H9 (cell line): ENCODE results near the gene SEMA3G. TPM values are rescaled to one million over a fixed set of nuclear protein-coding genes. Genes with fewer than 3 reads are reported as not detected.

ENCODE experiments used
- DNase-seq: peaks from one replicate; pipeline ENCODE4 v3.0.0-alpha.2; 2017
- H2AFZ ChIP-seq: one replicate; pipeline ENCODE4 v1.6.1; 2013; ENCODE audit warnings: mild to moderate bottlenecking, low read length, control low read depth, moderate library complexity
- H2AK5ac ChIP-seq: 2 replicates; pipeline ENCODE4 v1.6.1; 2013; ENCODE audit warnings: low read length, control low read depth, mixed read lengths; ENCODE audit not compliant: insufficient read length
- H2BK120ac ChIP-seq: one replicate; pipeline ENCODE4 v1.6.1; 2013; ENCODE audit warnings: low read depth, mild to moderate bottlenecking, low read length, control low read depth, inconsistent platforms; ENCODE audit not compliant: poor library complexity, severe bottlenecking
- H2BK12ac ChIP-seq: 2 replicates; pipeline ENCODE4 v1.6.1; 2013; ENCODE audit warnings: low read length, control low read depth, mixed read lengths, low read depth; ENCODE audit not compliant: insufficient read length
- H2BK15ac ChIP-seq: 2 replicates; pipeline ENCODE4 v1.6.1; 2013; ENCODE audit warnings: low read depth, low read length, control low read depth
- H2BK20ac ChIP-seq: one replicate; pipeline ENCODE4 v1.6.1; 2013; ENCODE audit warnings: low read depth, mild to moderate bottlenecking, low read length, control low read depth, inconsistent platforms; ENCODE audit not compliant: poor library complexity, severe bottlenecking
- H2BK5ac ChIP-seq: 2 replicates; pipeline ENCODE4 v1.6.1; 2013; ENCODE audit warnings: low read length, control low read depth, mixed read lengths; ENCODE audit not compliant: insufficient read length
- H3K14ac ChIP-seq: 2 replicates; pipeline ENCODE4 v1.6.1; 2013; ENCODE audit warnings: low read length, control low read depth; ENCODE audit not compliant: insufficient read depth
- H3K18ac ChIP-seq: 2 replicates; pipeline ENCODE4 v1.6.1; 2013; ENCODE audit warnings: low read depth, mild to moderate bottlenecking, mixed read lengths, low read length, control low read depth; ENCODE audit not compliant: insufficient read length
- H3K23ac ChIP-seq: 2 replicates; pipeline ENCODE4 v1.6.1; 2013; ENCODE audit warnings: low read length, control low read depth, mixed read lengths, low read depth; ENCODE audit not compliant: insufficient read length
- H3K23me2 ChIP-seq: 2 replicates; pipeline ENCODE4 v1.6.1; 2013; ENCODE audit warnings: low read depth, mild to moderate bottlenecking, mixed read lengths, low read length, control low read depth; ENCODE audit not compliant: insufficient read length, poor library complexity, severe bottlenecking
- H3K27ac ChIP-seq: 2 replicates; pipeline ENCODE4 v1.5.1; 2013; ENCODE audit warnings: low read length, control low read depth, mixed read lengths, low read depth; ENCODE audit not compliant: insufficient read length
- H3K27me3 ChIP-seq: 2 replicates; pipeline ENCODE4 v1.6.1; 2013; ENCODE audit warnings: low read length, control low read depth, inconsistent platforms; ENCODE audit not compliant: insufficient read depth
- H3K4ac ChIP-seq: 2 replicates; pipeline ENCODE4 v1.6.1; 2013; ENCODE audit warnings: low read depth, mild to moderate bottlenecking, control low read depth, inconsistent platforms, low read length, moderate library complexity
- H3K4me1 ChIP-seq: 2 replicates; pipeline ENCODE4 v1.6.1; 2013; ENCODE audit warnings: low read length, control low read depth, inconsistent platforms; ENCODE audit not compliant: insufficient read depth
- H3K4me2 ChIP-seq: 2 replicates; pipeline ENCODE4 v1.6.1; 2013; ENCODE audit warnings: low read length, control low read depth, mixed read lengths; ENCODE audit not compliant: insufficient read length, insufficient read depth
- H3K56ac ChIP-seq: 2 replicates; pipeline ENCODE4 v1.6.1; 2013; ENCODE audit warnings: low read depth, mild to moderate bottlenecking, mixed read lengths, low read length, control low read depth; ENCODE audit not compliant: insufficient read length
- H3K79me1 ChIP-seq: 2 replicates; pipeline ENCODE4 v1.6.1; 2013; ENCODE audit warnings: low read depth, mild to moderate bottlenecking, moderate library complexity, low read length, control low read depth, inconsistent platforms; ENCODE audit not compliant: insufficient read depth, poor library complexity, severe bottlenecking
- H3K79me2 ChIP-seq: 2 replicates; pipeline ENCODE4 v1.6.1; 2013; ENCODE audit warnings: low read length, control low read depth, inconsistent platforms; ENCODE audit not compliant: insufficient read depth
- H3K9ac ChIP-seq: 2 replicates; pipeline ENCODE4 v1.6.1; 2013; ENCODE audit warnings: low read length, control low read depth, mixed read lengths; ENCODE audit not compliant: insufficient read length; ENCODE audit errors: extremely low read depth
- H3K9me3 ChIP-seq: one replicate; pipeline ENCODE4 v1.6.1; 2013; ENCODE audit warnings: low read depth, low read length, inconsistent platforms; ENCODE audit not compliant: control insufficient read depth
- H3T11ph ChIP-seq: one replicate; pipeline ENCODE4 v1.6.1; 2013; ENCODE audit warnings: mild to moderate bottlenecking, low read length, control low read depth, inconsistent platforms
- H4K20me1 ChIP-seq: one replicate; pipeline ENCODE4 v1.6.1; 2013; ENCODE audit not compliant: control insufficient read depth, insufficient read length, insufficient read depth
- H4K5ac ChIP-seq: 2 replicates; pipeline ENCODE4 v1.6.1; 2013; ENCODE audit warnings: low read depth, mild to moderate bottlenecking, mixed read lengths, low read length, control low read depth; ENCODE audit not compliant: insufficient read length
- H4K8ac ChIP-seq: replicated peaks from 2 replicates; pipeline ENCODE4 v1.6.1; 2013; ENCODE audit warnings: low read length, control low read depth, mixed read lengths, low read depth; ENCODE audit not compliant: insufficient read length
- H4K91ac ChIP-seq: 2 replicates; pipeline ENCODE4 v1.6.1; 2013; ENCODE audit warnings: low read depth, mild to moderate bottlenecking, moderate library complexity, mixed read lengths, low read length, control low read depth; ENCODE audit not compliant: insufficient read length
- H3K27ac Mint-ChIP-seq, 3 experiments: 2 replicates in 2 of 3; 3 replicates in 1 of 3; pipeline ENCODE4 v1.8.0; 2020 to 2021; ENCODE audit warnings: mixed read lengths in 3 of 3, mild to moderate bottlenecking in 1 of 3, moderate library complexity in 1 of 3
- H3K27me3 Mint-ChIP-seq: 2 replicates; pipeline ENCODE4 v1.8.0; 2021; ENCODE audit warnings: low read depth, mild to moderate bottlenecking, moderate library complexity, mixed read lengths
- H3K36me3 Mint-ChIP-seq, 3 experiments: 2 replicates in 2 of 3; 3 replicates in 1 of 3; pipeline ENCODE4 v1.8.0; 2020 to 2021; ENCODE audit warnings: low read depth in 3 of 3, mixed read lengths in 3 of 3; ENCODE audit not compliant: insufficient read depth in 1 of 3
- H3K4me1 Mint-ChIP-seq, 2 experiments: 2 replicates each; pipeline ENCODE4 v1.8.0; 2020; ENCODE audit warnings: mixed read lengths in 2 of 2
- H3K4me3 Mint-ChIP-seq, 2 experiments: 2 replicates in 1 of 2; 3 replicates in 1 of 2; pipeline ENCODE4 v1.8.0; 2020 to 2021; ENCODE audit warnings: mild to moderate bottlenecking in 2 of 2, mixed read lengths in 2 of 2, moderate library complexity in 1 of 2
- H3K9me3 Mint-ChIP-seq, 2 experiments: 2 replicates in 1 of 2; 3 replicates in 1 of 2; pipeline ENCODE4 v1.8.0; 2020; ENCODE audit warnings: mild to moderate bottlenecking in 2 of 2, mixed read lengths in 2 of 2, moderate library complexity in 1 of 2
- CTCF ChIP-seq: fragments of 200-600 bp; sonication (generic); conservative IDR thresholded peaks from 3 replicates; pipeline ENCODE4 v1.8.0; 2021; ENCODE audit warnings: antibody characterized with exemption, mild to moderate bottlenecking
- WGBS: extraction: QIAGEN DNeasy Blood & Tissue Kit; methylation state at CpG from one replicate; pipeline ENCODE4 v1.1.7; 2013; ENCODE audit warnings: missing lambda C conversion rate, low lambda C conversion rate, mixed read lengths; ENCODE audit not compliant: insufficient read length; ENCODE audit errors: extremely low coverage; 5-methylcytosine and 5-hydroxymethylcytosine counted together
- total RNA-seq: library from RNA; stranded (reverse); gene quantifications from 2 replicates; pipeline ENCODE4 v1.2.1, GENCODE V29; 2021

Gene SEMA3G
- total RNA-seq, 1 experiment from 2014 or later, result 2.4 TPM

- no peak for DNase-seq
- no peak overlapping the region for H3K23ac ChIP-seq
- no peak overlapping the region for H2BK20ac ChIP-seq
- H3K9me3 Mint-ChIP-seq, result no peaks in the 10 kb centered on the region
- no peak overlapping the region for H4K91ac ChIP-seq
- no peaks in the 10 kb centered on the region; the same call in 1 of the 2 replicates for H3K27me3 ChIP-seq
- H4K8ac ChIP-seq, result no peak overlapping the region
- no peak overlapping the region for H3K4ac ChIP-seq
- no peak overlapping the region for H2BK15ac ChIP-seq
- H3K9ac ChIP-seq, result no peak overlapping the region
- no peak overlapping the region for H2BK120ac ChIP-seq
- no CpG with 5 or more reads among the region's 16 CpGs for WGBS
- peak overlapping the region in 1 of 3 experiments; percentile 78; a peak in 2 of 7 replicates for H3K27ac Mint-ChIP-seq
- H3K4me1 ChIP-seq, result no peaks in the 10 kb centered on the region
- no peaks in the 10 kb centered on the region for H3K79me1 ChIP-seq
- no peak overlapping the region for H2AK5ac ChIP-seq
- H3K14ac ChIP-seq, result no peak overlapping the region
- H3K27me3 Mint-ChIP-seq, result peaks cover 17% of the 10 kb centered on the region
- no peak overlapping the region for H3K4me2 ChIP-seq
- H3K4me1 Mint-ChIP-seq, result peaks cover 0 to 3% of the 10 kb centered on the region in 2 experiments; a peak in 3 of 4 replicates
- H4K20me1 ChIP-seq, result no peaks in the 10 kb centered on the region
- no peak overlapping the region for H3K27ac ChIP-seq
- no peaks in the 10 kb centered on the region; a peak in 1 of 7 replicates for H3K36me3 Mint-ChIP-seq
- H3K23me2 ChIP-seq, result no peaks in the 10 kb centered on the region
- H3K9me3 ChIP-seq, result no peaks in the 10 kb centered on the region
- H3K18ac ChIP-seq, result no peak overlapping the region
- H2AFZ ChIP-seq, result no peak overlapping the region
- H3T11ph ChIP-seq, result no peak overlapping the region
- H3K79me2 ChIP-seq, result no peaks in the 10 kb centered on the region
- H3K56ac ChIP-seq, result no peak overlapping the region
- H2BK12ac ChIP-seq, result no peak overlapping the region
- no peak overlapping the region for H3K4me3 Mint-ChIP-seq
- H4K5ac ChIP-seq, result no peak overlapping the region
- H2BK5ac ChIP-seq, result no peak overlapping the region
- TF ChIP-seq CTCF, result no peak
Measured at GRCh38 chr3:52392216-52392930, 52.5 kb downstream of the SEMA3G start.
